Endothelial cell of hepatic sinusoid (primary cell): ENCODE results near the gene ZNF248.
"Not testable (repeated sequence)": the region's sequence is repeated elsewhere in the genome, so short reads cannot be mapped to it uniquely, and the experiment has no call there.

Experiments
- in situ Hi-C: cut with HindIII; loops from 2 replicates; pipeline ENCODE4 v1.10.0; 2017; ENCODE audit warnings: low sequenced_read_pairs

The ZNF248 gene

DNA sequence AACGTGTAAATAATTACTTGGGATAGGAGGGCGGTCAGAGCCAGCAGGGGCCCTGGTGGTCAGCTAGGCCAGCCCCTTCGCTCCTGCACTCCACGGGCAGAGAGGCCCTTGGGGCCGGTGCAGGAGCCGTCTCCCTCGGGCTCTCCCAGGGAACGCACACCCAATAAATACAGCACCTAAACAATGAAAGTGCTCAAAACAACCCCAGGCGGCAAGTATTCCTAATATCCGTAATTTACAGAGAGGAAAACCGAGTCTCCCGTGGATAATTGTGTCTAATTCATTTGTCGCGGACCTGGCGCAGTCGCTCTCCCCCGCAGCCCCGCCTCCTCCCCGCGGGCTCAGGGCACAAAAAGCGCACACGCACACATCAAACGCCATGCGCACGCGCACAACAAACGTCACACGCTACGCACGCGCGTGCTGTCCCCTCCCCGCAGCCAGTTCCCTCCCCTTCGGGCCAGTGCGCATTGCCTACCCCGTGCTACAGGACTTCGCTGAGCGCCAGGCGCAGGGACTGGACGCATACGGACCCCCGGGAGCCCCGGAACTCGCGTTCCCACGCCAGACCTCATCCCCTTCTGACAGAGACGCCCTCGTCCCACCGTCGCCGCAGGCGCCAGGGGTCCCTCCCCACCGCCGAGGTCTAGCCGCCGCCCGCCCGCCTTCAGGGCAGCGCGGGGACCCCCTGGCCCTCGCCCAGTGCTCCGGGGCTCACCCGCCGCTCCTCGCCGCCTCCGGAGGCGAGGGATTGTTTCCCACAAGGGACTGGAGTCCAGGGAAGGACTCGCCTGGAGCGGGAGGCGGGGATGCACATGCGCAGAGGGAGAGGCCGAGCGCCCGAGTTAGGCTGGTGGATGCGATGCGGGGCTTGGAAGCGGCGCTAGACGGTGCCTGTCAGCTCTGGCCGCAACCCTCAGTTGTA is at the start of gene ZNF248:
Gene ZNF248, minus strand, starts transcription at position 324 of the 925 bp plus-strand sequence. CDS start 1,300 bp downstream, outside the sequence.
- in situ Hi-C loops, result no loop called here

DNA sequence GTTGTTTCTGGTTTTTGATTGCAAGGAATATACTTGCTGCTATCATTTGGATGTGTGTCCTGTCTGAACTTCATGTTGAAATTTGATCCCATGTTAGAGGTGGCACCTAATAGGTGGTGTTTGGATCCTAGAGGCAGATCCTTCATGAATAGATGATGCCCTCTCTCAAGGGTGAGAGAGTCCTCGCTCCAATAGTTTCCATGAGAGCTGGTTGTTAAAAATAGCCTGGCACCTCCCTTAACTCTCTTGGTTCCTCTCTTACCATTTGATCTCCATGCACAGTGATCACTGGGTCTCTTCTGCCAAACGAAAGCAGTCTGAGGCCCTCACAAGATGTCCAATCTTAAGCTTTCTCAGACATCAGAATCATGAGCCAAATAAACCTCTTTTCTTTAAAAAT is 49.0 kb upstream of the ZNF248 start:
- in situ Hi-C loops, result no loop called here

- in situ Hi-C loops, result no loop called here
These were observed 39.0 kb upstream of the ZNF248 start for GRCh38 chr10:37896436-37896835.

DNA sequence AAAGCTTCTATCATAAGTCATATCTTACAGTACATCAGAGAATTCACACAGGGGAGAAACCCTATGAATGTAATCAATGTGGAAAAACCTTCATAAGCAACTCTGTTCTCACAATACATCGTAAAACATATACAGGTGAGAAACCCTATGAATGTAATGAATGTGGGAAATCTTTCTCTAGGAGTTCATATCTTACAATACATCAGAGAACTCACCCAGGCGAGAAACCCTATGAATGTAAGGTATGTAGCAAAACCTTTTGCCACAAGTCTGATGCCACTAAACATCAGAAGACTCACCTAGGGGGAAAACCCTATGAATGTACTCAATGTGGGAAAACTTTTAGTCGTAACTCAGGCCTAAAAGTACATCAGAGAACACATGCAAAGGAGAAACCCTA is 38.3 kb upstream of the ZNF248 start:
- in situ Hi-C loops, result no loop called here

DNA sequence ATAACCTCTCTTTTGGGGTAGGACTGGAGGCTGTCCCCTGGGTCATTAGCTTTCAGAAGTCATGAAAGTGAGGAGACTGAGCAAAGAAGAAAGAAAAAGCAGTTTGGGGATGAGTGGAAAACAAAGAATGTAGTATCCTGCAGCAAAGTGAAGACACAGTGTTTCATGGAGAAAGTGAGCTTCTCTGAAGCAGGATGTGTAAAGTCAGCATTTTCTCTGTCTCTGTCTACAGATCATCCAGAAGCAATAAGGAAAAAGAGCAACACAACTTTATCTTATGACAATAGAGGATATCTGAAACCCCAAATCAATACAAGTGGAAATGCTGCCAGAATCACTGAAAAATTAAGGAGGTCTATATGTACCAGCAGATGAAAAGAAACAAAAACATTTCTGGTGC is 28.4 kb upstream of the ZNF248 start:
- in situ Hi-C loops, result no loop called here

DNA sequence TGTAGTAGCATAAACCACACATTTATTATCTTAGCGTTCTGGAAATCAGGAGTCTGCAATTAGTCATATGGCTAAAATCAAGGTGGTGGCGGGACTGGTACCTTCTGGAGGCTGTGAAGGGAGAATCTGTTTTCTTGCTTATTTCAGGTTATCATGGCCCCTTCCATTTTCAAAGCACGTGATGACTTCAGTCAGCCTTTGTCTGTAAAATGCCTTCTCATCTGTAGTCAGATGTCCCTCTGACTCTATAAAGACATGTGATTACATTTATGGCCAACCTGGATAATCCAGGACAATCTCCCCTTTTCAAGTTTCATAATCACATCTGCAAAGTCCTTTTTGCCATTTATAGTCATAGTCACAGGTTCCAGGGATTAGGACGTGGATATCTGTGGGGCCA is 15.5 kb upstream of the ZNF248 start:
- in situ Hi-C loops, result no loop called here

GRCh38 chr10:37872283-37872682 is 14.9 kb upstream of the ZNF248 start:
- in situ Hi-C loops, result no loop called here

GRCh38 chr10:37871568-37872251 is 14.3 kb upstream of the ZNF248 start:
- in situ Hi-C loops, result no loop called here

GRCh38 chr10:37871143-37871542 is 13.7 kb upstream of the ZNF248 start:
- in situ Hi-C loops, result no loop called here

DNA sequence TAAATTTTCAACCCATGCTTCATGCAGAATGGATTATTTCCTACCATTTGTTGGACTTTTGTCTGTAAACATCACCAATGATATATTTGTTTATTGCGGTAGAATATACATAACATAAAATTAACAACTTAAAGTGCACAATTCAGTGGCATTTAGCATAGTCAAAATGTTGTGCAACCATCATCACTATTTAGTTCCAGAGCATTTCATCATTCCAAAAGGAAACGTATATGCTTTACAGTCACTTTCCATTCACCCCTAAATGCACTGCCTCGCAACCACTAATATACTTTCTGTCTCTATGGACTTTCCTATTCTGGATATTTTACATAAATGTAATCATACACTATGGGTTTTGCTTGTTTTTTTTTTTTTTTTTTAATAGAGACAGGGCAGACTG is 11.4 kb upstream of the ZNF248 start:
- in situ Hi-C loops, result no loop called here

DNA sequence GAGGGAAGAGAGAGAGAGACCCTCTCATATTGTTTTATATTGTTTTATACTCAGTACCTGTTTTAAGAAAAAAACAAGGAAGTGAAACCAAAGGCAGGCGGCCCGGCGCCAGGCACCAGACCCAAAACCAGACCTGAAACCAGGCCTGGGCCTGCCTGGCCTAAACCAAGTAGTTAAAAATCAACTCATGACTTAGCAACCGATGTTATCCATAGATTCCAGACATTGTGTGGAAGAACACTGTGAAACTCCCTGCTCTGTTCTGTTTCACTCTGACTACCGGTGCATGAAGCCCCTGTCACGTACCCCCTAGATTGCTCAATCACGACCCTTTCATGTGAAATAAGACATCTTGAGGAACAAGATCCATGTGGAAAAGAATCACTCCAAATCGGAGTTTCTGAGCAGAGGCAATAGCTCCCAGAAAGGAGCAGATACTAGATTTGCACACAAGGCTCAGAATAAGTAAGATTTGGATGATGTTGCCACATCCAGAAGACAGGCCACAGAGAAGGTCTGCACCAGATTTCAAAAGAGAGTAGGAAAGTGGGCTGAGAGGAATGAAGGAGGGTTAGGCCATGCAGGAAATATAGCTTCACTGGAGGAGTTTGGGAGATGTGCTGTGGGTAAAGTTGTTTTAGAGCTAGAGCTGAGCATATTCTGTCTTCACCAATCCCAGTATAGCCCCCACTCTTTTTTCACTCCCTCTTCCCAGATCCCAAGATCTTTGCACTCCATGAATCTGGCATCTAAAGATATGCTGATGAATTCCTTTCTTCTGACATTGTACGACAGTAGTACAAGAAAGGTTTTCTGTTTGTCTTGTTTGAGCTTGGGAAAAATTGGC is 8.8 kb upstream of the ZNF248 start:
- in situ Hi-C loops, result no loop called here

DNA sequence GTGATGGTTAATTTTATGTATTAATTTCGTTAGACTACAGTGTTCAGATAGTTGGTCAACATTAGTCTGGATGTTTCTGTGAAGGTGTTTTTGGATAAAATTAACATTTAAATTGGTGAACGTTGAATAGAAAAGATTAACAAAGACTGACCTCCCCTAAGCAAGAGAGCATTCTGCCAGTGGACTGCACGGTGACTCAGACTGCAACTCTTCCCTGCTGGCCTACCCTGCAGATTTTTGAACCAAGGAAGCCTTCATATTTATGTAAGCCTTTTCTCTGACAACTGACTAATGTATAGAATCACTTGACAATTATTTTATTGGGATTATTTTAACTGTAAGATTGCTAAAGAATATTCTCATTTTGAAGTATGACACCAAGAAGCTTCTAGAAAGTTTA is 7.9 kb upstream of the ZNF248 start:
- in situ Hi-C loops, result no loop called here

GRCh38 chr10:37860494-37861190 is 3.2 kb upstream of the ZNF248 start:
- in situ Hi-C loops, result no loop called here

- in situ Hi-C loops, result not testable (repeated sequence)
These were observed 1.9 kb upstream of the ZNF248 start for GRCh38 chr10:37859270-37859669.

GRCh38 chr10:37856881-37857286 is 526 bp downstream of the ZNF248 start:
- in situ Hi-C loops, result no loop called here

GRCh38 chr10:37855636-37856035 is 1.8 kb downstream of the ZNF248 start:
- in situ Hi-C loops, result no loop called here

DNA sequence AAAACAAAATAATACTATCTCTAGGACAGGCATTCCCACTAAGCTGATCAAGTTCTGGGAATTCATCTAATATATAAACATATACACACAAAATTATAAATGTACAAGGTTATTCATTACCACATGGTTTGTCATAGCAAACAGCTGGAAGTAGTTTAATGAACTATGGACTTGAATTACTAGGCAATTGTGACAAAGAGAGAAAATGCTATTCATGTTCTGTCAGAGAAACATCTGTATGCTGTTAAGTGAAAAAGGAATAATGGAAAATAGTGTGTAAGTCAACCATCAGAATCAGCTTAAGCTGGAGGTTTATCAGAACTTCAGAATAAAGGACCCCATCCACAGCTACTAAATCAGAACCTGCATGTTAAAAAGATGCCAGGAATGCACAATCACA is 2.8 kb downstream of the ZNF248 start:
- in situ Hi-C loops, result no loop called here

DNA sequence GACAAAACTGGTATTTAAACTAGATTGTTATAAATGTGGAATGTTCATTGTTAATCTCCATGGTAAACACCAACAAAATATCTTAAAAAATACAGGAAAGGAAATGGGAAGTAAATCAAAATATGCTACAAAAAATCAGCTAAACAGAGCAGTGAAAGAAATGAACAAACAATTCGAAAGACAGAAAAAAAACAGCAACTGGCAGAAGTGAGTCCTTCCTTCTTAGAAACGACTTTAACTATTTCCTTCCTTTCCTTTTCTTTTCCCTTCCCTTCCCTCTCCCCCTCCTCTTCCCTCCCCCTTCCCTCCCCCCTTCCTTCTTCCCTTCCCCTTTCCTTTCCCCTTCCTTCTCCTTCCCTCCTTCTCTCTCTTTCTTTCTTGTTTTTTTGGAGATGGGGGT is 12.8 kb downstream of the ZNF248 start:
- in situ Hi-C loops, result no loop called here

DNA sequence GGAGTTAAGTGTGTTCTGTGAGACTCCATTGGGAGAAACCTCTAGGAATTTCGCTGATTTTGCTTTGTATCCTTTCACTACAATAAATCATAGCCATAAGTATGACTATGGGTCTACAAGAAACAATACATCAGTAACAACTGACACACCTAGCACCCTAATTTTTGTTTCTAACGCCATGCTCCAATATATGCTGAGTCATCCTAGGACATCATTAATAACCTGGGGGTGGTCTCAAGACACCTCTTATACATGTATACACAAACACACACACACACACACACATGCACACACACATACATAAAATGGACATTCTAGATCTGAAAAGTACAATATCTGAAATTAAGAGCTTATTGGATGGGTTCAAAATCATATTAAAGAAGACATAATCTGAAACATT is 18.2 kb downstream of the ZNF248 start:
- in situ Hi-C loops, result no loop called here

- in situ Hi-C loops, result no loop called here
These were observed 25.7 kb downstream of the ZNF248 start for GRCh38 chr10:37831495-37832333.
